GM19023 (cell line): ENCODE results near the gene PLXNB3.

Experiments used
- ATAC-seq: cut with Tn5 transposase; IDR thresholded peaks from one replicate; pipeline ENCODE4 v1.9.1; 2021; ENCODE audit warnings: mild to moderate bottlenecking, moderate library complexity; ENCODE audit not compliant: unreplicated experiment

PLXNB3 gene

GRCh38 chrX:153750127-153750774 is 13.8 kb upstream of the PLXNB3 start:
- ATAC-seq, result no peak

- no peak for ATAC-seq
These were observed 8.9 kb upstream of the PLXNB3 start for GRCh38 chrX:153755136-153755535.

- ATAC-seq, result no peak
These were observed 2.2 kb upstream of the PLXNB3 start for GRCh38 chrX:153761863-153762262.

GRCh38 chrX:153762626-153763173 is 1.3 kb upstream of the PLXNB3 start:
- no peak for ATAC-seq

- ATAC-seq, result no peak
These were observed 634 bp upstream of the PLXNB3 start for GRCh38 chrX:153763298-153763932.

GRCh38 chrX:153764786-153765137 is 713 bp downstream of the PLXNB3 start:
- no peak for ATAC-seq

GRCh38 chrX:153765138-153766079 is 1.4 kb downstream of the PLXNB3 start:
- no peak for ATAC-seq

- ATAC-seq, result no peak
These were observed 2.2 kb downstream of the PLXNB3 start for GRCh38 chrX:153766098-153766817.

GRCh38 chrX:153766871-153767673 is 3.0 kb downstream of the PLXNB3 start:
- ATAC-seq, result no peak

GRCh38 chrX:153767674-153768055 is 3.6 kb downstream of the PLXNB3 start:
- ATAC-seq, result no peak

GRCh38 chrX:153768311-153769157 is 4.5 kb downstream of the PLXNB3 start:
- ATAC-seq, result no peak

- no peak for ATAC-seq
These were observed 5.3 kb downstream of the PLXNB3 start for GRCh38 chrX:153769158-153769864.

- ATAC-seq, result no peak
These were observed 6.0 kb downstream of the PLXNB3 start for GRCh38 chrX:153769865-153770600.

GRCh38 chrX:153770601-153771414 is 6.8 kb downstream of the PLXNB3 start:
- no peak for ATAC-seq

GRCh38 chrX:153771415-153772315 is 7.6 kb downstream of the PLXNB3 start:
- ATAC-seq, result no peak
